ENCODE data around the gene HNRNPUL2.
A peak's percentile ranks its signal among the peaks of the same experiment; 100 is the strongest.

The HNRNPUL2 gene

GRCh38 chr11:62666259-62666926 is 60.9 kb downstream of the HNRNPUL2 start:
- DNase-seq (ENCODE audit: extremely low spot score): peak; percentile 9
- ChIA-PET POLR2A (interaction anchor here (0.6 to 3.8 kb wide), 21 partner anchors 10 to 175 kb away, joined by 3 to 95 read pairs (median 17); partner anchors contain the start of genes B3GAT3, EEF1G, GANAB and INTS5), CTCF (interaction anchor here (1.1 to 2.6 kb wide), 10 partner anchors 8 to 242 kb away, joined by 3 to 12 read pairs (median 8); partner anchors contain the start of gene SLC3A2)
- TF ChIP-seq CTCF (IDR thresholded peaks at IDR 0.05; ENCODE audit: control extremely low read depth, extremely low read depth, low read depth, missing control alignments): no peak

GRCh38 chr11:62665599-62666258 is 61.5 kb downstream of the HNRNPUL2 start:
- peak; percentile 52 for DNase-seq (ENCODE audit: extremely low spot score)
- POLR2A ChIA-PET: interaction anchor here (0.6 to 3.8 kb wide), 44 partner anchors 10 to 217 kb away, joined by 3 to 95 read pairs (median 8); partner anchors contain the start of genes B3GAT3, EEF1G, GANAB and HNRNPUL2
- TF ChIP-seq CTCF (IDR thresholded peaks at IDR 0.05; ENCODE audit: control extremely low read depth, extremely low read depth, low read depth, missing control alignments): no peak
- CTCF ChIA-PET: interaction anchor here (0.9 to 2.6 kb wide), 21 partner anchors 8 to 241 kb away, joined by 3 to 12 read pairs (median 7); partner anchors contain the start of genes B3GAT3 and SLC3A2

GRCh38 chr11:62665075-62665598 is 62.1 kb downstream of the HNRNPUL2 start, which contains the start of the genes C11orf98 and CSKMT:
TSS of gene C11orf98 (minus strand) at chr11:62665210. CDS start at chr11:62665169, 41 bp downstream.
TSS of gene CSKMT (plus strand) at chr11:62665312. CDS start at chr11:62665880, 568 bp downstream.
- TF ChIP-seq CTCF (IDR thresholded peaks at IDR 0.05; ENCODE audit: control extremely low read depth, extremely low read depth, low read depth, missing control alignments): no peak
- ChIA-PET POLR2A (interaction anchor here (0.5 to 3.8 kb wide), 53 partner anchors 9 to 1526 kb away, joined by 3 to 95 read pairs (median 6); partner anchors contain the start of genes B3GAT3, EEF1G, GANAB and HNRNPUL2), CTCF (interaction anchor here (0.8 to 2.1 kb wide), 20 partner anchors 8 to 240 kb away, joined by 3 to 11 read pairs (median 5); partner anchors contain the start of genes B3GAT3 and SLC3A2)
- peak; percentile 96 for DNase-seq (ENCODE audit: extremely low spot score)

- ChIA-PET POLR2A (interaction anchor here (0.5 to 3.8 kb wide), 52 partner anchors 9 to 1527 kb away, joined by 3 to 95 read pairs (median 6); partner anchors contain the start of genes B3GAT3, EEF1G, GANAB and HNRNPUL2), CTCF (interaction anchor here (0.8 to 2.4 kb wide), 20 partner anchors 8 to 240 kb away, joined by 3 to 11 read pairs (median 6); partner anchors contain the start of genes B3GAT3, GANAB and SLC3A2)
- DNase-seq (ENCODE audit: extremely low spot score): peak; percentile 71
- TF ChIP-seq CTCF (IDR thresholded peaks at IDR 0.05; ENCODE audit: control extremely low read depth, extremely low read depth, low read depth, missing control alignments): no peak
Observed at GRCh38 chr11:62664405-62665074, 62.7 kb downstream of the HNRNPUL2 start.
